BLaER1 (cell line): ENCODE data around the gene DMAP1.

Source experiments
- H3K27ac ChIP-seq: shearing (Covaris generic); formaldehyde crosslinking; 2 replicates; pipeline ENCODE4 v1.8.1; 2022
- H3K27me3 ChIP-seq: shearing (Covaris generic); formaldehyde crosslinking; 2 replicates; pipeline ENCODE4 v1.8.1; 2022
- H3K36me3 ChIP-seq: shearing (Covaris generic); formaldehyde crosslinking; 2 replicates; pipeline ENCODE4 v1.8.1; 2022
- H3K4me1 ChIP-seq: shearing (Covaris generic); formaldehyde crosslinking; 2 replicates; pipeline ENCODE4 v1.8.1; 2022
- H3K4me2 ChIP-seq: shearing (Covaris generic); formaldehyde crosslinking; 2 replicates; pipeline ENCODE4 v1.8.1; 2022
- H3K4me3 ChIP-seq: shearing (Covaris generic); formaldehyde crosslinking; 2 replicates; pipeline ENCODE4 v1.8.1; 2022
- H3K9ac ChIP-seq: shearing (Covaris generic); formaldehyde crosslinking; 2 replicates; pipeline ENCODE4 v1.8.1; 2022
- H3K9me3 ChIP-seq: shearing (Covaris generic); formaldehyde crosslinking; 2 replicates; pipeline ENCODE4 v1.8.1; 2022
- H4K20me1 ChIP-seq: shearing (Covaris generic); formaldehyde crosslinking; 2 replicates; pipeline ENCODE4 v1.8.1; 2022
- Cebpa-rat ChIP-seq: shearing (Covaris generic); IDR thresholded peaks from 2 replicates; pipeline ENCODE4 v1.8.1; 2022

The DMAP1 gene

GRCh38 chr1:44262816-44263567 is 49.7 kb downstream of the DMAP1 start:
- Histone ChIP-seq H3K4me1 (peaks cover 9% of the 10 kb centered on the region; the same call in 1 of the 2 replicates), H3K27me3 (no peaks in the 10 kb centered on the region), H3K27ac (no peak overlapping the region), H3K4me2 (no peak overlapping the region), H3K4me3 (no peak overlapping the region), H3K9ac (no peak overlapping the region), H3K36me3 (peaks cover 63% of the 10 kb centered on the region; the same call in 1 of the 2 replicates), H4K20me1 (peaks cover 40% of the 10 kb centered on the region), H3K9me3 (no peaks in the 10 kb centered on the region)
- TF ChIP-seq Cebpa-rat, result no peak

- Histone ChIP-seq H3K9ac (no peak overlapping the region), H3K4me1 (0 out of 2 replicates have a peak, but pooled peaks cover under 1% of the 10 kb centered on the region), H3K4me2 (no peak overlapping the region), H4K20me1 (peaks cover 32% of the 10 kb centered on the region), H3K27ac (no peak overlapping the region), H3K4me3 (no peak overlapping the region), H3K36me3 (peaks cover 56% of the 10 kb centered on the region; the same call in 1 of the 2 replicates), H3K9me3 (no peaks in the 10 kb centered on the region), H3K27me3 (no peaks in the 10 kb centered on the region)
- no peak for TF ChIP-seq Cebpa-rat
Measured at GRCh38 chr1:44263568-44264450, 50.5 kb downstream of the DMAP1 start.

GRCh38 chr1:44264451-44264771 is 51.1 kb downstream of the DMAP1 start:
- Histone ChIP-seq H3K4me2 (no peak overlapping the region), H4K20me1 (peaks cover 26% of the 10 kb centered on the region), H3K9ac (no peak overlapping the region), H3K4me3 (no peak overlapping the region), H3K4me1 (no peaks in the 10 kb centered on the region), H3K36me3 (peaks cover 54% of the 10 kb centered on the region; the same call in 1 of the 2 replicates), H3K9me3 (no peaks in the 10 kb centered on the region), H3K27me3 (no peaks in the 10 kb centered on the region), H3K27ac (no peak overlapping the region)
- no peak for TF ChIP-seq Cebpa-rat

GRCh38 chr1:44265656-44266358 is 52.5 kb downstream of the DMAP1 start:
- H3K27ac ChIP-seq, result no peak overlapping the region
- H3K36me3 ChIP-seq, result peaks cover 59% of the 10 kb centered on the region; the same call in 1 of the 2 replicates
- no peak for TF ChIP-seq Cebpa-rat
- H3K4me3 ChIP-seq, result no peak overlapping the region
- no peaks in the 10 kb centered on the region for H3K27me3 ChIP-seq
- H3K9me3 ChIP-seq, result no peaks in the 10 kb centered on the region
- H3K9ac ChIP-seq, result no peak overlapping the region
- peaks cover 25% of the 10 kb centered on the region; the same call in 1 of the 2 replicates for H4K20me1 ChIP-seq
- no peaks in the 10 kb centered on the region for H3K4me1 ChIP-seq
- no peak overlapping the region for H3K4me2 ChIP-seq

- Histone ChIP-seq H3K4me2 (no peak overlapping the region), H3K9me3 (no peaks in the 10 kb centered on the region), H3K9ac (no peak overlapping the region), H3K27me3 (no peaks in the 10 kb centered on the region), H4K20me1 (peaks cover 21% of the 10 kb centered on the region; the same call in 1 of the 2 replicates), H3K4me3 (no peak overlapping the region), H3K4me1 (no peaks in the 10 kb centered on the region), H3K36me3 (peaks cover 59% of the 10 kb centered on the region; the same call in 1 of the 2 replicates), H3K27ac (no peak overlapping the region)
- TF ChIP-seq Cebpa-rat, result no peak
Measured at GRCh38 chr1:44266400-44267344, 53.4 kb downstream of the DMAP1 start.

GRCh38 chr1:44267438-44267837 is 54.2 kb downstream of the DMAP1 start:
- H3K27me3 ChIP-seq, result no peaks in the 10 kb centered on the region
- H3K4me3 ChIP-seq, result no peak overlapping the region
- no peak overlapping the region for H3K9ac ChIP-seq
- peaks cover 61% of the 10 kb centered on the region; the same call in 1 of the 2 replicates for H3K36me3 ChIP-seq
- peaks cover 16% of the 10 kb centered on the region; the same call in 1 of the 2 replicates for H4K20me1 ChIP-seq
- no peak overlapping the region for H3K4me2 ChIP-seq
- TF ChIP-seq Cebpa-rat, result no peak
- no peaks in the 10 kb centered on the region for H3K9me3 ChIP-seq
- no peak overlapping the region for H3K27ac ChIP-seq
- H3K4me1 ChIP-seq, result no peaks in the 10 kb centered on the region

- H3K27me3 ChIP-seq, result no peaks in the 10 kb centered on the region
- H3K9me3 ChIP-seq, result no peaks in the 10 kb centered on the region
- no peaks in the 10 kb centered on the region for H3K4me1 ChIP-seq
- no peak for TF ChIP-seq Cebpa-rat
- H3K36me3 ChIP-seq, result peaks cover 59% of the 10 kb centered on the region; the same call in 1 of the 2 replicates
- H3K4me3 ChIP-seq, result no peak overlapping the region
- H3K4me2 ChIP-seq, result no peak overlapping the region
- H3K9ac ChIP-seq, result no peak overlapping the region
- peaks cover 11% of the 10 kb centered on the region; the same call in 1 of the 2 replicates for H4K20me1 ChIP-seq
- no peak overlapping the region for H3K27ac ChIP-seq
Measured at GRCh38 chr1:44268054-44268453, 54.8 kb downstream of the DMAP1 start.
